Suprapubic skin (tissue), 4 donors: ENCODE results near the gene GLCE. TPM values are rescaled to one million over a fixed set of nuclear protein-coding genes. Genes with fewer than 3 reads are reported as not detected.

Source experiments
- DNase-seq, 2 donors: peaks; one replicate each; pipeline ENCODE4 v3.0.0-alpha.2; 2019; ENCODE audit warnings: low spot score in 2 of 2
- H3K27ac ChIP-seq: fragments of 200-600 bp; sonication (generic); one replicate; pipeline ENCODE4 v1.5.1; 2019
- H3K27me3 ChIP-seq: fragments of 200-600 bp; sonication (generic); one replicate; pipeline ENCODE4 v1.5.1; 2019
- H3K36me3 ChIP-seq: fragments of 200-600 bp; sonication (generic); one replicate; pipeline ENCODE4 v1.5.1; 2019
- H3K4me1 ChIP-seq: fragments of 200-600 bp; sonication (generic); one replicate; pipeline ENCODE4 v1.5.1; 2019
- H3K4me3 ChIP-seq: fragments of 200-600 bp; sonication (generic); one replicate; pipeline ENCODE4 v1.5.1; 2019; ENCODE audit warnings: mild to moderate bottlenecking
- H3K9me3 ChIP-seq: fragments of 200-600 bp; sonication (generic); one replicate; pipeline ENCODE4 v1.5.1; 2019
- CTCF ChIP-seq, 2 donors: fragments of 200-600 bp in 1 of 2; fragments of 450-650 bp in 1 of 2; sonication (generic) in 1 of 2; IDR thresholded peaks; one replicate each; pipeline ENCODE4 v1.5.1; 2016 to 2019; ENCODE audit warnings: antibody characterized with exemption in 2 of 2, mild to moderate bottlenecking in 1 of 2, moderate library complexity in 1 of 2
- EP300 ChIP-seq: sonication (generic); formaldehyde crosslinking; IDR thresholded peaks from one replicate; pipeline ENCODE4 v1.6.1; 2017; ENCODE audit warnings: antibody characterized with exemption
- POLR2A ChIP-seq, 2 donors: fragments of 450-650 bp; IDR thresholded peaks; one replicate each; pipeline ENCODE4 v1.6.1; 2017; ENCODE audit warnings: antibody characterized with exemption in 2 of 2, mild to moderate bottlenecking in 2 of 2, moderate library complexity in 2 of 2
- POLR2AphosphoS5 ChIP-seq, 3 donors: sonication (generic); formaldehyde crosslinking; IDR thresholded peaks; one replicate each; pipeline ENCODE4 v1.6.1; 2017; ENCODE audit warnings: antibody characterized with exemption in 3 of 3
- WGBS: methylation state at CpG from one replicate; pipeline ENCODE4 v1.1.5; 2018; 5-methylcytosine and 5-hydroxymethylcytosine counted together
- total RNA-seq, 4 donors: library from RNA; depleted of rRNA; stranded (reverse); fragments of >200 nt; gene quantifications; one replicate each; pipeline ENCODE4 v1.1.0, GENCODE V29; 2016

GLCE gene
- total RNA-seq, 4 donors from 2014 or later: 16.1 to 18.9 (median 16.9) TPM

- no peak overlapping the region for H3K4me3 ChIP-seq
- no peak for TF ChIP-seq POLR2A (IDR thresholded peaks at IDR 0.05)
- no peak for TF ChIP-seq EP300
- TF ChIP-seq CTCF (IDR thresholded peaks at IDR 0.05): no peak
- TF ChIP-seq POLR2AphosphoS5 (IDR thresholded peaks at IDR 0.05): no peak
- H3K4me1 ChIP-seq: peaks cover 20% of the 10 kb centered on the region
- H3K27me3 ChIP-seq: peaks cover 8% of the 10 kb centered on the region
- 50% methylated on average over 2 of the region's 4 CpGs for WGBS
- no peaks in the 10 kb centered on the region for H3K36me3 ChIP-seq
- H3K27ac ChIP-seq: no peak overlapping the region
- H3K9me3 ChIP-seq: no peaks in the 10 kb centered on the region
- no peak for DNase-seq
Measured at GRCh38 chr15:69118089-69118488, 42.3 kb upstream of the GLCE start.

DNA sequence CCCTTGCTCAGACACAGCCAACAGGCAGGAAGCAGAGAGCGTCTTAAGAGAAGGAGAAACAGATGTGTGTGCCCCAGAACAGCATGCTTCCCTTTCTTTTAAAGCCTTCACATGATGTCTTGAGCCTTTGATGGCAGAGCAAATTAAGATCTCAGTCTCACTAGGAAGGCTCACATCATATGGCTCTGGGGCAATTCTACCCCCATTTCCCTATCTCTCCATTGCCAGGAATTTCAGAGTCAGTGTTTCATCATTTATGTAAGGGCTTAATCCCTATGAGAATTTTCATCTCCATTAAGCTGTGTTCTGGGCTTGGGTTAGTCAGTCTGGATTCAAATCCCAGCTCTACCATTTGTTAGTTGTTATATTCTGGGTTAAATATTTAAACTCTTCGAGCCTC lies 41.4 kb upstream of the GLCE start:
- 62% methylated on average over 2 of the region's 2 CpGs for WGBS
- H3K4me1 ChIP-seq: peaks cover 18% of the 10 kb centered on the region
- no peak for DNase-seq
- H3K9me3 ChIP-seq: no peaks in the 10 kb centered on the region
- peaks cover 4% of the 10 kb centered on the region for H3K27me3 ChIP-seq
- no peak overlapping the region for H3K27ac ChIP-seq
- TF ChIP-seq POLR2A (IDR thresholded peaks at IDR 0.05): no peak
- H3K36me3 ChIP-seq: no peaks in the 10 kb centered on the region
- no peak overlapping the region for H3K4me3 ChIP-seq

- no peak overlapping the region for H3K27ac ChIP-seq
- no peaks in the 10 kb centered on the region for H3K9me3 ChIP-seq
- H3K36me3 ChIP-seq: no peaks in the 10 kb centered on the region
- H3K4me3 ChIP-seq: no peak overlapping the region
- H3K4me1 ChIP-seq: peaks cover 14% of the 10 kb centered on the region
- DNase-seq: no peak
- H3K27me3 ChIP-seq: no peaks in the 10 kb centered on the region
- TF ChIP-seq POLR2A (IDR thresholded peaks at IDR 0.05) (no peak), CTCF (IDR thresholded peaks at IDR 0.05) (no peak), EP300 (no peak), POLR2AphosphoS5 (IDR thresholded peaks at IDR 0.05) (no peak)
- 43% methylated on average over 5 of the region's 5 CpGs for WGBS
Measured at GRCh38 chr15:69119683-69120395, 40.6 kb upstream of the GLCE start.

DNA sequence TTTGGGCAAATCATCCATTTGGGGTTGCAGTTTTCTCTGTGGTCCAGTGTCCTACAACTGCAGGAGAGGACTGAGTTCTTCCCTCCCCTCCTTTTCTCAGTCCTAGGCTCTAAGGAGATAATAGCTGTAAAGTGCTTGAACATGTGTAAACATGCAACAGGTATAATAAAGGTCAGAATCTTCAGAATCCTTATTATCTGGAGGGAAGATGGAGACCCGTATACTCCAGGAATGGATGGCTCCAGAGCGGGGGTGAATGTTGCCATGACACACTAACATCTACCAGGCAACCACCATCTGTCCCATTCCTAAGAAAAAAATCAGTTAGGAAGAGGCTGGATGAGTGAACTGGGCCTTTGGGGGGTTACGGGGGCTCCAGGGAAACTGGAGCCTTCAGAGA lies 39.7 kb upstream of the GLCE start:
- no peaks in the 10 kb centered on the region for H3K27me3 ChIP-seq
- H3K9me3 ChIP-seq: no peaks in the 10 kb centered on the region
- no peaks in the 10 kb centered on the region for H3K36me3 ChIP-seq
- H3K4me3 ChIP-seq: no peak overlapping the region
- no peak for DNase-seq
- TF ChIP-seq POLR2AphosphoS5 (IDR thresholded peaks at IDR 0.05) (no peak), CTCF (IDR thresholded peaks at IDR 0.05) (no peak), POLR2A (IDR thresholded peaks at IDR 0.05) (no peak), EP300 (no peak)
- peaks cover 14% of the 10 kb centered on the region for H3K4me1 ChIP-seq
- H3K27ac ChIP-seq: no peak overlapping the region
- 87% methylated on average over 3 of the region's 3 CpGs for WGBS

GRCh38 chr15:69121198-69121828 lies 39.1 kb upstream of the GLCE start:
- 96% methylated on average over 5 of the region's 5 CpGs for WGBS

More at GRCh38 chr15:69121198-69121828, 39.1 kb upstream of the GLCE start:
- H3K4me1 ChIP-seq: peaks cover 14% of the 10 kb centered on the region
- TF ChIP-seq POLR2AphosphoS5 (IDR thresholded peaks at IDR 0.05) (no peak), CTCF (IDR thresholded peaks at IDR 0.05) (no peak), POLR2A (IDR thresholded peaks at IDR 0.05) (no peak), EP300 (no peak)
- no peaks in the 10 kb centered on the region for H3K9me3 ChIP-seq
- no peaks in the 10 kb centered on the region for H3K36me3 ChIP-seq
- no peak overlapping the region for H3K27ac ChIP-seq
- no peak overlapping the region for H3K4me3 ChIP-seq
- DNase-seq: no peak
- H3K27me3 ChIP-seq: no peaks in the 10 kb centered on the region
